ENCODE results near the gene NPIPA1.
"Not testable (repeated sequence)": the region's sequence is repeated elsewhere in the genome, so short reads cannot be mapped to it uniquely, and the experiment has no call there.

The NPIPA1 gene

DNA sequence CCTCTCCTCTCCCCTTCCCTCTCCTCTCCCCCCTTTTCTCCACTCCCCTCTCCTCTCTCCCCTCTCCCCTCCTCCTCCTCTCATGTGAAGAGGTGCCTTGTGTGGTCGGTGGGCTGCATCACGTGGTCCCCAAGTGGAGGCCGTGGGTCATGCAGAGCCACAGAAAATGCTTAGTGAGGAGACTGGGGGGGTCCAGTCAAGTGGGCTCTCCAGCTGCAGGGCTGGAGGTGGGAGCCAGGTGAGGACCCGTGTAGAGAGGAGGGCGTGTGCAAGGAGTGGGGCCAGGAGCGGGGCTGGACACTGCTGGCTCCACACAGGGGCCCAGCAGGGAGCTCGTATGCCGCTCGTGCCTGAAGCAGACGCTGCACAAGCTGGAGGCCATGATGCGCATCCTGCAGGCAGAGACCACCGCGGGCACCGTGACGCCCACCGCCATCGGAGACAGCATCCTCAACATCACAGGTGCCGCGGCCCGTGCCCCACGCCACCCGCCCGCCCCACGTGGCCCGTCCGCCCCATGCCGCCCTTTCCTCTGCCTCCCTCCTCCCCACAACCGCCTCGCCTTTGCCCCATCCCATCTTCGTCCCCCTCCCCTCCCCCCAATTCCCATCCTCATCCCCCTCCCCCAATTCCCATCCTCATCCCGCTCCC is 9.1 kb upstream of the NPIPA1 start:
- CTCF ChIA-PET; POLR2A ChIA-PET; DNase-seq (ENCODE audit: extremely low spot score): not testable (repeated sequence)

DNA sequence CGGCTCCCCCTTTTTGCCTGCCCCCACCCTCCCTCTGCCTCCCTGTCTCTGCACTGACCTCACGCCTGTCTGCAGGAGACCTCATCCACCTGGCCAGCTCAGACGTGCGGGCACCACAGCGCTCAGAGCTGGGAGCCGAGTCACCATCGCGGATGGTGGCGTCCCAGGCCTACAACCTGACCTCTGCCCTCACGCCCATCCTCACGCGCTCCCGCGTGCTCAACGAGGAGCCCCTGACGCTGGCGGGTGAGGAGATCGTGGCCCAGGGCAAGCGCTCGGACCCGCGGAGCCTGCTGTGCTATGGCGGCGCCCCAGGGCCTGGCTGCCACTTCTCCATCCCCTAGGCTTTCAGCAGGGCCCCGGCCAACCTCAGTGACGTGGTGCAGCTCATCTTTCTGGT is 8.1 kb upstream of the NPIPA1 start:
- POLR2A ChIA-PET; DNase-seq (ENCODE audit: extremely low spot score); CTCF ChIA-PET: not testable (repeated sequence)

DNA sequence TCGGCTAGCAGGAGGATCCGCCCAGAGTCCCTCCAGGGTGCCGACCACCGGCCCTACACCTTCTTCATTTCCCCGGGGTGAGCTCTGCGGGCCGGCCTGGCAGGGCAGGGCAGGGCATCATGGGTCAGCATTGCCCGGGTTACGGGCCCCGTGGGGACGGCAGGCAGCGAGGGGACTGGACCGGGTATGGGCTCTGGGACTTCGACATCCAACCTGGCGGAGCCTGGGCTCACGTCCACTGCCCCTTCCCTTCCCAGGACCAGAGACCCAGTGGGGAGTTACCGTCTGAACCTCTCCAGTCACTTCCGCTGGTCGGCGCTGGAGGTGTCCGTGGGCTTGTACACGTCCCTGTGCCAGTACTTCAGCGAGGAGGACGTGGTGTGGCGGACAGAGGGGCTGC is 7.0 kb upstream of the NPIPA1 start:
- POLR2A ChIA-PET; DNase-seq (ENCODE audit: extremely low spot score): not testable (repeated sequence)

DNA sequence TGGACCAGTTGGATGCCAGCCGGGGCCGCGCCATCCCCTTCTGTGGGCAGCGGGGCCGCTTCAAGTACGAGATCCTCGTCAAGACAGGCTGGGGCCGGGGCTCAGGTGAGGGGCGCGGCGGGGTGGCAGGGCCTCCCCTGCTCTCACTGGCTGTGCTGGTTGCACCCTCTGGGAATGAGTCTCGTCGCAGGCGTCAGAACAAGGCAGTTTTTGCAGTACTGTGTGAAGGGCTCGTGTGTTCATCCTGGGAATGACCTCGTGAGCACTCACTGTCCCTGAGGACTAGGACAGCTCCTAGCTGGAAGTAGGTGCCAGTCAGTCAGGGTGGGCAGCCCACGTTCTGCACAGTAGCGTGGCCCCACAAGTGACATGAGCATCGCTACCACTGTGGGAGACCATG is 6.3 kb upstream of the NPIPA1 start:
- DNase-seq (ENCODE audit: extremely low spot score); CTCF ChIA-PET; POLR2A ChIA-PET: not testable (repeated sequence)

More for the DNA sequence above, 7.0 kb upstream of the NPIPA1 start:
- CTCF ChIA-PET, result not testable (repeated sequence)

DNA sequence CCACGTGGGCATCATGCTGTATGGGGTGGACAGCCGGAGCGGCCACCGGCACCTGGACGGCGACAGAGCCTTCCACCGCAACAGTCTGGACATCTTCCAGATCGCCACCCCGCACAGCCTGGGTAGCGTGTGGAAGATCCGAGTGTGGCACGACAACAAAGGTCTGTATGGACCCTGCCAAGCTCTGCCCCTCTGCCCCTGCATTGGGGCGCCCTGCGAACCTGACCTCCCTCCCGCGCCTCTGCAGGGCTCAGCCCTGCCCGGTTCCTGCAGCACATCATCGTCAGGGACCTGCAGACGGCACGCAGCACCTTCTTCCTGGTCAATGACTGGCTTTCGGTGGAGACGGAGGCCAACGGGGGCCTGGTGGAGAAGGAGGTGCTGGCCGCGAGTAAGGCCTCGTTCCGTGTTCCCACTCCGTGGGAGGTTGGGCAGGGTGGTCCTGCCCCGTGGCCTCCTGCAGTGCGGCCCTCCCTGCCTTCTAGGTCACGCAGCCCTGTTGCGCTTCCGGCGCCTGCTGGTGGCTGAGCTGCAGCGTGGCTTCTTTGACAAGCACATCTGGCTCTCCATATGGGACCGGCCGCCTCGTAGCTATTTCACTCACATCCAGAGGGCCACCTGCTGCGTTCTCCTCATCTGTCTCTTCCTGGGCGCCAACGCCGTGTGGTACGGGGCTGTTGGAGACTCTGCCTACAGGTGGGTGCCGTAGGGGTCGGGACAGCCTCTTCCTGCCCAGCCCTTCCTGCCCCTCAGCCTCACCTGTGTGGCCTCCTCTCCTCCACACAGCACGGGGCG is 4.5 kb upstream of the NPIPA1 start:
- POLR2A ChIA-PET; CTCF ChIA-PET; DNase-seq (ENCODE audit: extremely low spot score): not testable (repeated sequence)

DNA sequence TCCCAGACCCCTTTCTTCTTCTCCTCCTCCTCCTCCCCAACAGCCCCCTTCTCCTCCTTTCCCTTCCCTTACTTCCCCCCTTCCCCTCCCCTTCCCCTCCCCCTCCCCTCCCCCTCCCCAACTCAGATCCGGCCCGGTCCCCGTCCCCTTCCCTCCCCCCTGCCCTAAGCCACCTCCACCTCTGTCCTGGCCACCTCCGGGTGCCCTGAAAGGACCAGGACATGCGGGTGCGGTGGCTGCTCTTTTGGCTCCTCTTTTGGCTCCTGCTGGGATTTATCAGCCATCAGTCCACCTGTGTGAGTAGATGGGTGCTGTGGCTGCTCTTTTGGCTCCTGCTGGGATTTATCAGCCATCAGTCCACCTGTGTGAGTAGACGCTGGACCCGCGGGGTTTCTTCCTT is 751 bp downstream of the NPIPA1 start:
- CTCF ChIA-PET; DNase-seq (ENCODE audit: extremely low spot score); POLR2A ChIA-PET: not testable (repeated sequence)

DNA sequence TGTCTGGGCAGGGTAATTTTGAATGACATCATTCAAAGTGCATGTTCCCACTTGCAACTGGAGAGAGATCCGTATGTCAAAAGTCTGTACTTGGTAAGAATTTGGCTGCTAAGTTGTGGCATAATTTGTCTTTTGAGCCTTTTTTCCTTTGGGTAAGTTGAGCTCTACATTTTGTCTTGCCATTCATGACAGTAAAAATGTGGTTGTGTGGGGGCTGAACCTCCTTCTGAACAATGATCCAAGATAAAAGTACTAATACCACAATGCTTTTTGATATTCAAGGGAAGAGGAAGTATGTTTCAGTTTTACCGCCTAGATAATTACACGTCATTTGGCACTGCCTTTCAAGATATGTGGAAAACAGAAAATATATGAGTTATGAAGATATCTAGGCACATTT is 5.4 kb downstream of the NPIPA1 start:
- POLR2A ChIA-PET; CTCF ChIA-PET; DNase-seq (ENCODE audit: extremely low spot score): not testable (repeated sequence)

DNA sequence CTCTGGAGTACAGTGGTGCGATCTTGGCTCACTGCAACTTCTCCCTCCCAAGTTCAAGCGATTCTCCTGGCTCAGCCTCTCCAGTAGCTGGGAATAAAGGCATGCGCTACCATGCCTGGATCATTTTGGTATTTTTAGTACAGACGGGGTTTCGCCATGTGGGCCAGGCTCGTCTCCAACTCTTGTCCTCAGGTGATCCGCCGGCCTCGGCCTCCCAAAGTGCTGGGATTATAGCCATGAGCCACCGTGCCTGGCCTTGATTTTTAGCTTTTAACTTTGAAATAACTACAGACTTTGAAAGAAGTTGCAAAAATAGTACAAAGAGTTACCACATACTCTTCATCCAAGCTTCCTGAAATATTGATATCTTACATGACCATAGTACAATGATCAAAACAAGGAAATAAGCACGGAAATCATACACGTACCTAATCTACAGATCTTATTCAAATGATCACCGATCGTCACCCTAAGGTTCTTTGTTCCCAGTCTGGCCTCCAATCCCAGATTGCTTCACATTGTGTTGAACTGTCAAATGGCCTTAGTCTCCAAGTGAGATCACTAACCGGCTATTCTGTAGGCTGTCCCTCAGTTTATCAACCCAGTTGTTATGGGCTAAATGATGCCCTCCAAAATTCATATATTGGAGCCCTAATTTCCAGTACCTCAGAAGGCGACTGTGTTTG is 18.4 kb downstream of the NPIPA1 start:
- TF ChIP-seq, protein P1, sequence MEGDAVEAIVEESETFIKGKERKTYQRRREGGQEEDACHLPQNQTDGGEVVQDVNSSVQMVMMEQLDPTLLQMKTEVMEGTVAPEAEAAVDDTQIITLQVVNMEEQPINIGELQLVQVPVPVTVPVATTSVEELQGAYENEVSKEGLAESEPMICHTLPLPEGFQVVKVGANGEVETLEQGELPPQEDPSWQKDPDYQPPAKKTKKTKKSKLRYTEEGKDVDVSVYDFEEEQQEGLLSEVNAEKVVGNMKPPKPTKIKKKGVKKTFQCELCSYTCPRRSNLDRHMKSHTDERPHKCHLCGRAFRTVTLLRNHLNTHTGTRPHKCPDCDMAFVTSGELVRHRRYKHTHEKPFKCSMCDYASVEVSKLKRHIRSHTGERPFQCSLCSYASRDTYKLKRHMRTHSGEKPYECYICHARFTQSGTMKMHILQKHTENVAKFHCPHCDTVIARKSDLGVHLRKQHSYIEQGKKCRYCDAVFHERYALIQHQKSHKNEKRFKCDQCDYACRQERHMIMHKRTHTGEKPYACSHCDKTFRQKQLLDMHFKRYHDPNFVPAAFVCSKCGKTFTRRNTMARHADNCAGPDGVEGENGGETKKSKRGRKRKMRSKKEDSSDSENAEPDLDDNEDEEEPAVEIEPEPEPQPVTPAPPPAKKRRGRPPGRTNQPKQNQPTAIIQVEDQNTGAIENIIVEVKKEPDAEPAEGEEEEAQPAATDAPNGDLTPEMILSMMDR (IDR thresholded peaks at IDR 0.05; ENCODE audit: control extremely low read depth, extremely low read depth, low read depth, missing control alignments), result no peak
- no peak for DNase-seq (ENCODE audit: extremely low spot score)
- ChIA-PET CTCF (interaction anchor here (1.2 kb wide), 1 partner anchor 8 kb away, joined by 3 read pairs; no protein-coding TSS in a partner anchor), POLR2A (no interaction called here)

DNA sequence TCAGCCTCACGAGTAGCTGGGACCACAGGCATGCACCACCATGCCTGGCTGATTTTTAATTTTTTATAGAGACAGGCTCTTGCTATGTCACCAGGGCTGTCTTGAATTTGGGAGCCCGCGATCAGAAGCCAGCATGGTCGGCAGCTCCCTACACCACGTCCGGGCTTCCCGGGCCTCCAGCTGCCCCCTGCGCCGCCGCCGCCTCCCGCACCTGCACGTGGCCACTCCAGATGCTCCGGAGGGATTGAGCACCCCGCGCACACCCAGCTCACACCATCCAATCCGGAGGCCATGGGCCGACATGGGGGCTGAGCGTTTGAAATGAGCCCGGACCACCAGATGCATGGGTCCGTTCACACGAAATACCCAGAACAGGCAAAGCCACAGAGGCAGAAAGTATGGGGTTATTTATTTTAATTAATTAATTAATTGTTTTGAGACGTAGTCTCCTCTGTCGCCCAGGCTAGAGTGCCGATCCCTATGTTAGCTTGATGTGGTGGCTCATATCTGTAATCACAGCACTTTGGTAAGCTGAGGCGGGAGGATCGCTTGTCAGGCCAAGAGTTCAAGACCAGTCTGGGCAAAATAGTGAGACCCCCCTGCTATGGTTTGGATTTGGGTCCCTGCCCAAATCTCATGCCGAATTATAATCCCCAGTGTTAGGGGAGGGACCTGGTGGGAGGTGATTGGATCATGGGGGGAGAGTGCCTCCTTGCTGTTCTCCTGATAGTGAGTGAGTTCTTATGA is 20.5 kb downstream of the NPIPA1 start:
- POLR2A ChIA-PET, result no interaction called here
- CTCF ChIA-PET, result no interaction called here
- no peak for DNase-seq (ENCODE audit: extremely low spot score)
- TF ChIP-seq, protein P1 (IDR thresholded peaks at IDR 0.05; ENCODE audit: control extremely low read depth, extremely low read depth, low read depth, missing control alignments), result no peak

DNA sequence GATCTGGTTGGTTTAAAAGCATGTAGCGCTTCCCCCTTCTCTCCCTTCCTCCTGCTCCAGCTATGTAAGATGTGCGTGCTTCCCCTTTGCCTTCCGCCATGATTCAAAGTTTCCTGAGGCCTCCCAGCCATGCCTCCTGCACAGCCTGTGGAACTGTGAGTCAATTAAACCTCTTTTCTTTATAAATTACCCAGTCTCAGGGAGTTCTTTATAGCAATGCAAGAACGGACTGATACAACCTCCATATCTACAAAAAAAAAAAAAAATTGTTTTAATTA is 21.0 kb downstream of the NPIPA1 start:
- no peak for DNase-seq (ENCODE audit: extremely low spot score)
- ChIA-PET POLR2A (no interaction called here), CTCF (no interaction called here)
- TF ChIP-seq, protein P1 (IDR thresholded peaks at IDR 0.05; ENCODE audit: control extremely low read depth, extremely low read depth, low read depth, missing control alignments), result no peak
